Stimulated activated CD4-positive, alpha-beta T cell treated with anti-CD3 and anti-CD28 coated beads, TNF-alpha, amount 100 ng/mL, for 4 hours (primary cell): ENCODE measurements around the gene GNS.
A peak's percentile ranks its signal among the peaks of the same experiment; 100 is the strongest.

Experiments used
- DNase-seq, 3 experiments: peaks; one replicate each; pipeline ENCODE4 v3.0.0-alpha.2; 2020; ENCODE audit warnings: low read depth in 3 of 3

The GNS gene

GRCh38 chr12:64759035-64759894, at the start of gene GNS:
Gene GNS (minus strand): TSS chr12:64759406. CDS start chr12:64759276, 130 bp downstream.
- peak; percentile 87 to 99 (median 94) for DNase-seq

- no peak for DNase-seq
Observed at GRCh38 chr12:64808110-64808509, 48.9 kb upstream of the GNS start.

GRCh38 chr12:64806593-64807460, 47.6 kb upstream of the GNS start:
- DNase-seq = no peak

GRCh38 chr12:64806173-64806572, 47.0 kb upstream of the GNS start:
- no peak for DNase-seq

GRCh38 chr12:64802180-64802775, 43.1 kb upstream of the GNS start:
- peak in 2 of 3 experiments; percentile 15 to 18 for DNase-seq

- no peak for DNase-seq
Observed at GRCh38 chr12:64801381-64801780, 42.2 kb upstream of the GNS start.

- no peak for DNase-seq
Observed at GRCh38 chr12:64800640-64801039, 41.4 kb upstream of the GNS start.

- DNase-seq = no peak
Observed at GRCh38 chr12:64798165-64798564, 39.0 kb upstream of the GNS start.

- no peak for DNase-seq
Observed at GRCh38 chr12:64797156-64797555, 38.0 kb upstream of the GNS start.

GRCh38 chr12:64796205-64796845, 37.1 kb upstream of the GNS start:
- DNase-seq = peak in 1 of 3 experiments; percentile 44

- no peak for DNase-seq
Observed at GRCh38 chr12:64794305-64794704, 35.1 kb upstream of the GNS start.

- DNase-seq = no peak
Observed at GRCh38 chr12:64793610-64794009, 34.4 kb upstream of the GNS start.

GRCh38 chr12:64792128-64792527, 32.9 kb upstream of the GNS start:
- no peak for DNase-seq

- no peak for DNase-seq
Observed at GRCh38 chr12:64791036-64791435, 31.8 kb upstream of the GNS start.

GRCh38 chr12:64790166-64790565, 31.0 kb upstream of the GNS start:
- DNase-seq = no peak

- DNase-seq = no peak
Observed at GRCh38 chr12:64785838-64786237, 26.6 kb upstream of the GNS start.

GRCh38 chr12:64782191-64782876, 23.1 kb upstream of the GNS start:
- no peak for DNase-seq

- no peak for DNase-seq
Observed at GRCh38 chr12:64781280-64782190, 22.3 kb upstream of the GNS start.

- DNase-seq = peak in 1 of 3 experiments; percentile 4
Observed at GRCh38 chr12:64780531-64781279, 21.5 kb upstream of the GNS start.
